Activated T-cell treated with anti-CD3 and anti-CD28 coated beads, Interleukin-2, amount 50 U/mL, for 48 hours (primary cell): Measurements from ENCODE around the gene TNFAIP1.

Source experiments
- DNase-seq, 2 experiments: peaks; one replicate each; pipeline ENCODE4 v3.0.0-alpha.2; 2020

Gene TNFAIP1

DNA sequence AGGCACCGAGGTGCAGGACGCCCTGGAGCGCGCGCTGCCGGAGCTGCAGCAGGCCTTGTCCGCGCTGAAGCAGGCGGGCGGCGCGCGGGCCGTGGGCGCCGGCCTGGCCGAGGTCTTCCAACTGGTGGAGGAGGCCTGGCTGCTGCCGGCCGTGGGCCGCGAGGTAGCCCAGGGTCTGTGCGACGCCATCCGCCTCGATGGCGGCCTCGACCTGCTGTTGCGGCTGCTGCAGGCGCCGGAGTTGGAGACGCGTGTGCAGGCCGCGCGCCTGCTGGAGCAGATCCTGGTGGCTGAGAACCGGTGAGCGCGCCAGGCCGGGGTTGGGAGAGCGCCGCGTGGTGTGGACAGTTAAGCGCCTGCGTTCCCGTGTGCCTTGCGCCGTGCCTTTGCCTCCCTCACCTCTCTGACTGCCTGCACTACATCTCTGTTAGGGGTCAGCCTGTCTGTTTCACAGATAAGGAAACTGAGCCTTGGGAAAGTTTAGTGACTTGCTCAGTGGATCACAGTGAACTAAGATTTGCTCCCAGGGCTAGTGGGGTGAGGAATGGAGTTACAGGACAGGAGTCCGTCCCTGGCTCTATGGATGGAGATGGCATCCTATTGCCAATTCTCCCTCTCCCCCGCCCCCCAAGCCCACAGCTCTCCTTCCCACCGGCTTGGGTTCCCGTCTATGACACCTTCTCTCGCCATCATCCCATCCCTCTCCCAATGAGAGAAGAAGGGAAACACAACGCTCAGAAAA, 36.8 kb downstream of the TNFAIP1 start:
- peak; percentile 52 to 59 for DNase-seq

DNA sequence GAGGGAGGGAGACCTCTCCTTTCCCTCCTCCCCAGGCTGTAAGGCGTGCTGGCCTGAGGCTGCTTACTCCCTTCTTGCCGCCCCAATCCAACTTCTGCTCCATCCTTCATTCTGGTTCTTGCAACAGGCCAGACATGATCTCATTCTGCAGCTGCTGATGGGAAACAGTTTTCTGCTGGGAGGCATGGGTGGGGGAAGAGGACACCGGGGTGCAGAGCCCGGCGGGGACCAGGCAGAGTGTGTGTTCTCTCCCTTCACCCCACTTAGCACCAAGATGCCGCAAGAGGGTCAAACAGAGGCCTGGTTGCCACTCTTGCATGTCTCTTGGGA, 37.3 kb downstream of the TNFAIP1 start:
- DNase-seq: no peak

GRCh38 chr17:28379814-28380801, 44.5 kb downstream of the TNFAIP1 start:
- DNase-seq: no peak

GRCh38 chr17:28381141-28381825, 45.7 kb downstream of the TNFAIP1 start:
- peak; percentile 51 to 60 for DNase-seq

DNA sequence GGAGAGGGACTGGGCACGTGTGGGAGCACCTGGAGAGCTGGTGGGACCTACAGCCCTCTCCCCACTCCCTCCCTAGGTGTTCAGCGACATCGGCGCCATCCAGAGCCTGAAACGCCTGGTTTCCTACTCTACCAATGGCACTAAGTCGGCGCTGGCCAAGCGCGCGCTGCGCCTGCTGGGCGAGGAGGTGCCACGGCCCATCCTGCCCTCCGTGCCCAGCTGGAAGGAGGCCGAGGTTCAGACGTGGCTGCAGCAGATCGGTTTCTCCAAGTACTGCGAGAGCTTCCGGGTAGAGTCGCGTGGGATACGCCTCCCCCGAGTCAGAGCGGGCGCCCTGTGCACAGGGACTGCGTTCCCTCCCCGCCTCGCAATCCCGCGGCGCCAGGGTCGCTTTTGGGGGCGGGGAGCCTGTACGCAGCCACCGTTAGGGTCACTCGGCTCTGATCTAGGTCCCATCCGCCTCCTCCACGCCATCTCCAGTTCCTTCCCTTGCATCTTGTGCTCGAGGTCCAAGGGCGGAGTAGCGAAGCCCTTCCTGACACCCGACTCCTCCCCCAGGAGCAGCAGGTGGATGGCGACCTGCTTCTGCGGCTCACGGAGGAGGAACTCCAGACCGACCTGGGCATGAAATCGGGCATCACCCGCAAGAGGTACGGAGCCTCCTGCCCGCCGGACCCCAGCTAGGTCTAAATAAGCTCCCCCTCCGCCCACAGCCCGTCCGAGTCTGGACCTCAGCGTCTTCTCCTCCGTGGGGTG, 48.9 kb downstream of the TNFAIP1 start:
- peak; percentile 76 to 81 for DNase-seq

- DNase-seq: peak in 1 of 2 experiments; percentile 36
Observed at GRCh38 chr17:28385037-28385400, 49.5 kb downstream of the TNFAIP1 start.

DNA sequence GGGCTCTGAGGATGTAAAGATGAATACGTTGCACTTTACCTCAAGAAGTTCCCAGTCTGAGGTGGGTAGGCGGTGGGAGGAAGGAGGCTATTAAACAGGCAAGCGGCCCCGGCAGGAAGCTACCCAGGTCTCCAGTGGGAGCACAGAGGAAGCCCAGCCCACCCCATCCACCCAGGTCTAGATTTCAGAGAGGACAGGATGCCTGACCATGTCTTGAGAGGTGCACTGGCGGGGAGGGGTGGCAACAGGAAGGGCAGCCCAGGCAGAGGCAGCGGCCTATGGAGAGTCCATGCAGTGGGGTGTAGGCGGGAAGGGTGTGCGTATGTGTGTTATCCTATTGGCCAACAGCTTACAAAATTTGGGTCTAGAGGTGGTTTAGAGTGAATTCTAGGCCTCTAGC, 49.8 kb downstream of the TNFAIP1 start:
- peak; percentile 38 to 47 for DNase-seq

GRCh38 chr17:28386391-28386790, 50.8 kb downstream of the TNFAIP1 start:
- DNase-seq: no peak

GRCh38 chr17:28388106-28388505, 52.5 kb downstream of the TNFAIP1 start:
- DNase-seq: no peak

DNA sequence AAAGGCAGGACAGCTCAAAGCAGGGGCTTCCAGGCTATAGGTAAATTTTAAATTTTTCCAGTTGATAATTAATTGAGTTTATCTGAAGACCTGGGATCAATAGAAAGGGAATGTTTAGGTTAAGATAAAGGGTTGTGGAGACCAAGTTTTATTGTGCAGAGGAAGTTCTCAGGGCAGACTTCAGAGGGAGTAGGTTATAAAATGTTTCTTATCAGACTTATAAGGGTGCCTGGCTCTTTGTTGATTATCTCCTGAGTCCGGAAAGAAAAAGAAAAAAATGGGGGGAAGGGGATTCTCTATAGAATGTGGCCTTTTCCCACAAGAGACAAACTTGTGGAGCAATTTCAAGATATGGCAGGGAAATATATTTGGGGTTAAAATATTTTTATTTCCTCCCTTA, 54.6 kb downstream of the TNFAIP1 start:
- no peak for DNase-seq

DNA sequence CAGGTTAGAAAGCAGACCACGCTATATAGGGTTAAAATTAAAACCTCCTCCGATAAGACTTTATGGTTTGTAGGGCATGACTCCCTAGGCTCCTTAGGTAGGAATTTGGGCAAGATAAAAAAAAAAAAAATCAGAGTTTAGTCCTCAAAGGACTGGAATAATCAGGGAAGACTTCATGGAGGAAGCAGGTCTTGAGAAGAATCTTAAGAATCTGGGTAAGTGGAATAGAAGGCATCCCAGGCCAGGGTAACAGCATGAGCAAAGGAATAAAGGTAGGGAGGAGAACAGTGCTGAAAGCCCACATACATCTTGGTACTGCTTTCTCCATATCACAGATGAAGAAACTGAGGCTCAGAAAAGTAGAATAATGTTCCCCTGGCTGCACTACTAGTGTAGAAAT, 55.0 kb downstream of the TNFAIP1 start:
- no peak for DNase-seq

DNA sequence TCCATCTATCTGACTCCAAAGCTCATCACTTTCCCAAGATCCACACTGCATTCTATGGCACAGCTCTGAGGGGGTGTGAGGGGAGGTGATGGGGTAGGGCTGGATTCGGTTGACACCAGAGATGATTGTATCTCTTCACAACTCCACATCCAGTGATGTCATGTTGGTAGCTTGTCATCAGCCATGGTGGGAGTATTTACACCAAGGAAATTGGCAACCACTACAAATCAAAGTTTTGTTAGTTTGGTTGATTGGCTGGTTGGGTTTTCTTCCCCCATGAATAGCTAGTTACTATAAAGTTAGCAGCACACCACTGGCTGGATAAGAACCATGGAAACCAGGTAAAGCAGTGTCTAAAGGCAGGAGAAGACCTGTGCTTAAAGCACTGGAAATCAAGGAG, 55.4 kb downstream of the TNFAIP1 start:
- no peak for DNase-seq

DNA sequence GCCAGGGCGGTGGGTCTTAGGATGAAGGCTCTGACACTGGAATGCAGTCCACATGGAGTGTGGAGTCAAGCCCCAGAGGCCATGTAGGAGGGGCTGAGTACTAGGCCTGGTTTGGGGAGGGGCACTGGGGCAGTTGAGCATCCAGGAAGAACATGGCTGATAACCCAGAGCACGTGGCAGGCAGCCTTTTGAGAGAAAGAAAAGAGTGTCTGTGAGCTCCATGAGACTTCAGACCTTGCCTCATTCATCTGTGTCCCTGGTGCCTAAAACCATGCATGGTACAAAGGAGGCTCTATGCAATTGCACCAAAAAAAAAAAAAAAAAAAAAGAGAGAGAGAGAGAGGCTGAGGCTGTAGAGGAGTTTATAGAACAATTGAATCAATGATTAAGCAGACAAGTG, 55.8 kb downstream of the TNFAIP1 start:
- DNase-seq: no peak

- no peak for DNase-seq
Observed at GRCh38 chr17:28392491-28392890, 56.9 kb downstream of the TNFAIP1 start.

DNA sequence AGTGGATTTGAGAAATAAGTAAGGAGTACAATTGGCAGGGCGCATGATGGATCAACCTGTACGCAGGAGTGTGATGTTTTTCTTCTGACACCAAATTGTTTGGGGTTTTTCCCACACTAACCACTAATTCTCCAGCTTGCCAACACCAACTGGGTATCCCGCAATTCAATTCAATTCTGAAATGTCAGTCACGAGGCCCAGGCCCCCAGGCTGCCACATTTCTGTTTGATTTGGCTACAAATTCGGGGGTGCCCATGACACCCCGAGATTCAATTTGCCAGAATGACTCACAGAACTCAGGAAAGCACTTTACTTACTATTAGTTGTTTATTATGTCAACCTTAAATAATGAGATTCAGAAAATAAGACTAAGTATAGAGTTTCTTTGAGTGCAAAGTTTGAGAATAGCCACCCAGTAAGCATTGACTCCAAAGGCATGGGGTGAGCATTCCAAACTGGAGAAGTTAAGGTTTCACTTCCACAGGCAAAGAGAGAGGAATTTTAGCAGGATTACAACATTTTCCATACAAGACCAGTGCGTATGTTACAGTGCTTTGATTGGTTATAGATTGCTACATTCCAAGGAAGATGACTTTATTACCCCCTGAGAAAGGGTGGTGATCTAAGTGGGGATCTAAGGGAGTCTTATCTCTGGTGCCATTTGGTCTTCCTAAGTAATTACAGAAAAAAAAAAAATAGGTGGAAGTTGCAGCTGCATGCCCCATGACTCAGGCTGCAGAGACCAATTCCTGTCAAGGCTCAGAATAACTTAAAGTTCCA, 59.0 kb downstream of the TNFAIP1 start:
- DNase-seq: no peak

DNA sequence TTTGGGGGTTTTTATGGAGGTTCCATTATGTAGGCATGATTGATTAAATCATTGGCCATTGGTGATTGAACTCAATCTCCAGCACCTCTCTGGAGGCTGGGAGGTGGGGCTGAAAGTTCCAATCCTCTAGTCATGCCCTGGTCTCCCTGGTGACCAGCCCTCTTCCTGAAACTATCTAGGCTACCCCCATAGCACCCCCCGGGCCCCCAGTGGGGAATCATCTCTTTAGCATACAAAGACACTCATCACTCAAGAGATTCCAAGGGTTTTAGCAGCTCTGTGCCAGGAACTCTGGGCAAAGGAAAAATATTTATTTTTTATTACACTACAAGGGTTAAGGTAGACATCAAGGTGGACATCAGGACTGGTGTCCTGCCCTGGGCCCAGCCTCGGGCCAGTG, 59.9 kb downstream of the TNFAIP1 start:
- DNase-seq: no peak

GRCh38 chr17:28395968-28396367, 60.4 kb downstream of the TNFAIP1 start:
- DNase-seq: no peak
